ENCODE measurements around the gene TRMT44. TPM values are rescaled to one million over a fixed set of nuclear protein-coding genes. Genes with fewer than 3 reads are reported as not detected.
A peak's percentile ranks its signal among the peaks of the same experiment; 100 is the strongest.
"Not testable (repeated sequence)": the region's sequence is repeated elsewhere in the genome, so short reads cannot be mapped to it uniquely, and the experiment has no call there.

The TRMT44 gene
- total RNA-seq, 1 donor from 2014 or later, result 14.5 TPM

GRCh38 chr4:8468746-8469535 is 28.4 kb downstream of the TRMT44 start:
- DNase-seq (ENCODE audit: low read depth), result peak; percentile 29

- DNase-seq (ENCODE audit: low read depth), result no peak
Measured at GRCh38 chr4:8469550-8469949, 29.0 kb downstream of the TRMT44 start.

- DNase-seq (ENCODE audit: low read depth), result no peak
Measured at GRCh38 chr4:8470451-8471024, 30.0 kb downstream of the TRMT44 start.

- DNase-seq (ENCODE audit: low read depth), result no peak
Measured at GRCh38 chr4:8471211-8471875, 30.8 kb downstream of the TRMT44 start.

GRCh38 chr4:8472158-8472688 is 31.6 kb downstream of the TRMT44 start:
- DNase-seq (ENCODE audit: low read depth), result no peak

GRCh38 chr4:8472689-8473197 is 32.2 kb downstream of the TRMT44 start:
- peak; percentile 45 for DNase-seq (ENCODE audit: low read depth)

GRCh38 chr4:8473198-8473919 is 32.8 kb downstream of the TRMT44 start:
- DNase-seq (ENCODE audit: low read depth), result no peak

GRCh38 chr4:8473920-8474590 is 33.5 kb downstream of the TRMT44 start:
- no peak for DNase-seq (ENCODE audit: low read depth)

GRCh38 chr4:8474856-8475255 is 34.3 kb downstream of the TRMT44 start:
- no peak for DNase-seq (ENCODE audit: low read depth)

GRCh38 chr4:8475751-8476575 is 35.4 kb downstream of the TRMT44 start:
- no peak for DNase-seq (ENCODE audit: low read depth)

- no peak for DNase-seq (ENCODE audit: low read depth)
Measured at GRCh38 chr4:8477095-8477635, 36.6 kb downstream of the TRMT44 start.

GRCh38 chr4:8477676-8478075 is 37.1 kb downstream of the TRMT44 start:
- DNase-seq (ENCODE audit: low read depth), result no peak

GRCh38 chr4:8478371-8478770 is 37.8 kb downstream of the TRMT44 start:
- no peak for DNase-seq (ENCODE audit: low read depth)

- no peak for DNase-seq (ENCODE audit: low read depth)
Measured at GRCh38 chr4:8478801-8479744, 38.5 kb downstream of the TRMT44 start.

- no peak for DNase-seq (ENCODE audit: low read depth)
Measured at GRCh38 chr4:8480221-8480620, 39.6 kb downstream of the TRMT44 start.

GRCh38 chr4:8486643-8487042 is 46.1 kb downstream of the TRMT44 start:
- DNase-seq (ENCODE audit: low read depth), result not testable (repeated sequence)

- no peak for DNase-seq (ENCODE audit: low read depth)
Measured at GRCh38 chr4:8488791-8489369, 48.3 kb downstream of the TRMT44 start.

GRCh38 chr4:8491478-8491877 is 50.9 kb downstream of the TRMT44 start:
- DNase-seq (ENCODE audit: low read depth), result not testable (repeated sequence)

GRCh38 chr4:8492174-8492573 is 51.6 kb downstream of the TRMT44 start:
- DNase-seq (ENCODE audit: low read depth), result no peak
